Heart left ventricle (tissue), 16 donors: ENCODE measurements around the gene ZNF555. TPM values are rescaled to one million over a fixed set of nuclear protein-coding genes. Genes with fewer than 3 reads are reported as not detected.
"Not testable (repeated sequence)": the region's sequence is repeated elsewhere in the genome, so short reads cannot be mapped to it uniquely, and the experiment has no call there.

Source experiments
- ATAC-seq, 4 donors: fragments of 200-7000 bp; cut with Tn5 transposase; one replicate each; pipeline ENCODE4 v1.9.1; 2020 to 2022; ENCODE audit warnings: moderate library complexity in 4 of 4, mild to moderate bottlenecking in 3 of 4, moderate number of reproducible peaks in 1 of 4
- DNase-seq, 5 donors: peaks; one replicate each; pipeline ENCODE4 v3.0.0-alpha.2; 2020
- H3K27ac ChIP-seq, 12 donors: fragments of 200-600 bp; sonication (generic) in 4 of 12; one replicate each; pipeline versions ENCODE4 v1.5.0 to v1.8.0; 2016 to 2022; ENCODE audit warnings: mild to moderate bottlenecking in 2 of 12
- H3K27me3 ChIP-seq, 9 donors: fragments of 200-600 bp; sonication (generic) in 2 of 9; one replicate each; pipeline versions ENCODE4 v1.5.1 to v1.8.0; 2016 to 2022; ENCODE audit warnings: mild to moderate bottlenecking in 3 of 9
- H3K36me3 ChIP-seq, 9 donors: fragments of 200-600 bp; sonication (generic) in 2 of 9; one replicate each; pipeline versions ENCODE4 v1.5.0 to v1.8.0; 2018 to 2022; ENCODE audit warnings: mild to moderate bottlenecking in 2 of 9
- H3K4me1 ChIP-seq, 12 donors: fragments of 200-600 bp; sonication (generic) in 4 of 12; one replicate each; pipeline versions ENCODE4 v1.5.0 to v1.8.0; 2016 to 2022; ENCODE audit warnings: mild to moderate bottlenecking in 3 of 12
- H3K4me3 ChIP-seq, 12 donors: fragments of 200-600 bp; sonication (generic) in 4 of 12; one replicate each; pipeline versions ENCODE4 v1.5.0 to v1.8.0; 2017 to 2022; ENCODE audit warnings: mild to moderate bottlenecking in 9 of 12, moderate library complexity in 4 of 12
- H3K9me3 ChIP-seq, 12 donors: fragments of 200-600 bp; sonication (generic) in 4 of 12; one replicate each; pipeline versions ENCODE4 v1.5.0 to v1.8.0; 2016 to 2022; ENCODE audit warnings: mild to moderate bottlenecking in 1 of 12
- CTCF ChIP-seq, 12 donors: fragments of 200-600 bp; sonication (generic) in 4 of 12; IDR thresholded peaks; one replicate each; pipeline versions ENCODE4 v1.5.0 to v1.8.0; 2018 to 2022; ENCODE audit warnings: antibody characterized with exemption in 12 of 12, mild to moderate bottlenecking in 5 of 12
- POLR2A ChIP-seq, 2 donors: fragments of 450-650 bp; IDR thresholded peaks; one replicate each; pipeline ENCODE4 v1.6.1; 2017; ENCODE audit warnings: antibody characterized with exemption in 2 of 2, mild to moderate bottlenecking in 2 of 2, moderate library complexity in 2 of 2
- WGBS, 4 donors: extraction: QIAGEN DNeasy Blood & Tissue Kit in 2 of 4; methylation state at CpG; one replicate each; pipeline versions ENCODE4 v1.1.5 to v1.1.7; 2013 to 2018; 5-methylcytosine and 5-hydroxymethylcytosine counted together
- intact Hi-C, 10 donors: fragments of 100-400 bp; cut with DNase I; formaldehyde crosslinking; loops; one replicate each; pipeline versions ENCODE4 v1.11.1 to v1.14.2; 2022
- polyA plus RNA-seq, 2 donors: library from polyadenylated mRNA; stranded (reverse); fragments of 200-250 nt; gene quantifications; one replicate each; pipeline ENCODE4 v1.2.3, GENCODE V29; 2013
- total RNA-seq, 9 donors: library from RNA; depleted of rRNA in 2 of 9; stranded (reverse); fragments of >200 nt in 2 of 9; fragmentation: NEBNext Ultra II Directional in 3 of 9; extraction: Animal tissue kit (Norgen Biotek cat#: 25700) in 3 of 9; gene quantifications; one replicate each; pipeline versions ENCODE4 v1.1.0 to v1.2.4, GENCODE V29; 2016 to 2023
- donor health status: ischemic (EF 13 %, LVEDD 7.1; RV severe dilation, severe dysfunction).
- donor health status: healthy with polysubstance abuse.
- donor health status: DM: no; HTN: yes; CAD: no.
- donor health status: DM: no; HTN: no; CAD: no.
- donor health status: ischemic (EF 25% LVEDD 6.9; RV normal size, moderate dysfunction).
- donor health status: ischemic (EF 25% LVEDD 5.7; RV mildly dilated, moderate dysfunction).
- donor health status: healthy.
- donor health status: DM: yes; HTN: yes; CAD: no.
- donor health status: ischemic (EF 35%, LVEDD 5.7; RV mildly dilated, moderate dysfunction).
- donor health status: nonischemic (EF 11% LVEDD 7.7; RV severe dilation, severe dysfunction).
- donor health status: DM: yes; HTN: yes; CAD: no.
- donor health status: PGD.
- donor health status: ischemic (EF 29% LVEDD 5.4; RV normal size, mild dysfunction).
- donor health status: nonischemic (EF 23%, LVEDD 6.1; RV moderate dilation, normal function).

The ZNF555 gene
- total and polyA plus RNA-seq, 11 donors: 2.7 to 11.5 (median 8.1) TPM

GRCh38 chr19:2883686-2884439, 42.6 kb downstream of the ZNF555 start:
- WGBS, 4 donors: 86 to 91% (median 89%) methylated on average over 14 of the region's 14 CpGs
- Histone ChIP-seq H3K27ac (no peak overlapping the region), H3K27me3 (no peaks in the 10 kb centered on the region), H3K4me1 (peaks cover 0 to 6% (median 0%) of the 10 kb centered on the region in 12 donors), H3K36me3 (no peaks in the 10 kb centered on the region), H3K4me3 (no peak overlapping the region), H3K9me3 (peaks cover 0 to 7% (median under 1%) of the 10 kb centered on the region in 12 donors)
- intact Hi-C loops: loop anchor here in 2 of 10 donors (10.0 kb wide), 3 partner anchors 61 to 281 kb away; partner anchors contain the start of gene ZNF77 (in 1 of the 2)
- TF ChIP-seq POLR2A (IDR thresholded peaks at IDR 0.05) (no peak), CTCF (IDR thresholded peaks at IDR 0.05) (no peak)
- DNase-seq (no peak), ATAC-seq (no peak)

GRCh38 chr19:2885736-2886135, 44.5 kb downstream of the ZNF555 start:
- no peaks in the 10 kb centered on the region for H3K27me3 ChIP-seq
- 80 to 90% (median 85%) methylated on average over 15 to 17 of the region's 17 CpGs for WGBS, 4 donors
- ATAC-seq (no peak), DNase-seq (no peak)
- no peaks in the 10 kb centered on the region for H3K9me3 ChIP-seq
- no peaks in the 10 kb centered on the region for H3K36me3 ChIP-seq
- no peak for TF ChIP-seq CTCF (IDR thresholded peaks at IDR 0.05)
- no peak for TF ChIP-seq POLR2A (IDR thresholded peaks at IDR 0.05)
- intact Hi-C loops: loop anchor here in 8 of 10 donors (2.0 to 10.0 kb wide), 8 partner anchors 57 to 279 kb away; partner anchors contain the start of gene ZNF77 (in 2 of the 8)
- no peak overlapping the region for H3K4me3 ChIP-seq
- peaks cover 0 to 6% (median 0%) of the 10 kb centered on the region in 12 donors for H3K4me1 ChIP-seq
- no peak overlapping the region for H3K27ac ChIP-seq

- Histone ChIP-seq H3K9me3 (no peaks in the 10 kb centered on the region), H3K27me3 (no peaks in the 10 kb centered on the region), H3K27ac (no peak overlapping the region), H3K4me3 (no peak overlapping the region), H3K36me3 (no peaks in the 10 kb centered on the region), H3K4me1 (peaks cover 0 to 6% (median 0%) of the 10 kb centered on the region in 12 donors)
- intact Hi-C loops: loop anchor here in 8 of 10 donors (2.0 to 10.0 kb wide), 8 partner anchors 55 to 277 kb away; partner anchors contain the start of gene ZNF77 (in 2 of the 8)
- DNase-seq (no peak), ATAC-seq (peak; percentile 57 to 74 (median 73))
- TF ChIP-seq POLR2A (IDR thresholded peaks at IDR 0.05) (no peak), CTCF (IDR thresholded peaks at IDR 0.05) (peak; percentile 56 to 77 (median 64))
- 22 to 29% (median 28%) methylated on average over 9 of the region's 9 CpGs for WGBS, 4 donors
These were observed 46.2 kb downstream of the ZNF555 start for GRCh38 chr19:2887391-2887914.

- Histone ChIP-seq H3K4me1 (peaks cover 0 to 7% (median 2%) of the 10 kb centered on the region in 12 donors), H3K27me3 (no peaks in the 10 kb centered on the region), H3K27ac (peak overlapping the region in 2 of 12 donors; percentile 53 to 62), H3K4me3 (peak overlapping the region in 10 of 12 donors; percentile 17 to 52 (median 39)), H3K9me3 (no peaks in the 10 kb centered on the region), H3K36me3 (no peaks in the 10 kb centered on the region)
- TF ChIP-seq POLR2A (IDR thresholded peaks at IDR 0.05) (no peak), CTCF (IDR thresholded peaks at IDR 0.05) (peak in 3 of 12 donors; percentile 9 to 32 (median 16))
- intact Hi-C loops: loop anchor here in 7 of 10 donors (5.0 to 10.0 kb wide), 7 partner anchors 54 to 276 kb away; partner anchors contain the start of gene ZNF77 (in 2 of the 7)
- peak in 4 of 5 donors; percentile 10 to 57 (median 39) for DNase-seq
- WGBS, 4 donors: 52 to 78% (median 62%) methylated on average over 34 to 37 of the region's 37 CpGs
- peak in 3 of 4 donors; percentile 51 to 71 (median 54) for ATAC-seq
These were observed 47.5 kb downstream of the ZNF555 start for GRCh38 chr19:2888731-2889224.

- H3K4me1 ChIP-seq, ATAC-seq, H3K27ac ChIP-seq, H3K4me3 ChIP-seq, H3K36me3 ChIP-seq, H3K9me3 ChIP-seq, H3K27me3 ChIP-seq, DNase-seq: not testable (repeated sequence)
- WGBS, 4 donors: 78 to 84% (median 79%) methylated on average over 8 of the region's 8 CpGs
- intact Hi-C loops: loop anchor here in 1 of 10 donors (10.0 kb wide), 1 partner anchor 226 kb away; no protein-coding TSS in a partner anchor
These were observed 49.3 kb downstream of the ZNF555 start for GRCh38 chr19:2890531-2890930.
